IPS-18a (cell line): ENCODE data around the gene CCDC34.

Experiments used
- H3K27ac ChIP-seq: one replicate; pipeline ENCODE4 v1.5.1; 2013; ENCODE audit warnings: low read length
- H3K27me3 ChIP-seq: one replicate; pipeline ENCODE4 v1.6.1; 2013; ENCODE audit warnings: mild to moderate bottlenecking, low read length; ENCODE audit not compliant: control insufficient read depth, insufficient read depth
- H3K36me3 ChIP-seq: one replicate; pipeline ENCODE4 v1.6.1; 2013; ENCODE audit warnings: low read depth, low read length; ENCODE audit not compliant: control insufficient read depth
- H3K4me1 ChIP-seq: one replicate; pipeline ENCODE4 v1.6.1; 2013; ENCODE audit warnings: low read depth, low read length; ENCODE audit not compliant: control insufficient read depth
- H3K4me3 ChIP-seq: one replicate; pipeline ENCODE4 v1.5.1; 2013; ENCODE audit warnings: low read length
- H3K9ac ChIP-seq: one replicate; pipeline ENCODE4 v1.6.1; 2013; ENCODE audit warnings: mild to moderate bottlenecking, low read length, moderate library complexity
- H3K9me3 ChIP-seq: one replicate; pipeline ENCODE4 v1.6.1; 2013; ENCODE audit warnings: low read depth, low read length; ENCODE audit not compliant: control insufficient read depth

Gene CCDC34

GRCh38 chr11:27362749-27363575 lies at the start of gene CCDC34:
CCDC34 (minus strand) TSS chr11:27363215; CDS start chr11:27363194, 21 bp downstream.
- Histone ChIP-seq H3K27ac (peak within 1 kb of the TSS; percentile 77), H3K9ac (peak within 1 kb of the TSS; percentile 92), H3K27me3 (no peaks in the 10 kb centered on the region), H3K4me3 (peak within 1 kb of the TSS; percentile 94), H3K9me3 (no peaks in the 10 kb centered on the region), H3K36me3 (peaks cover 12% of the 10 kb centered on the region), H3K4me1 (peaks cover 16% of the 10 kb centered on the region)

- Histone ChIP-seq H3K4me1 (peaks cover 18% of the 10 kb centered on the region), H3K36me3 (peaks cover 19% of the 10 kb centered on the region)
These were observed 49.2 kb upstream of the CCDC34 start for GRCh38 chr11:27412192-27412691.

GRCh38 chr11:27411328-27411727 lies 48.3 kb upstream of the CCDC34 start:
- peaks cover 11% of the 10 kb centered on the region for H3K4me1 ChIP-seq
- no peaks in the 10 kb centered on the region for H3K9me3 ChIP-seq
- no peak overlapping the region for H3K4me3 ChIP-seq
- no peak overlapping the region for H3K9ac ChIP-seq
- H3K27me3 ChIP-seq, result no peaks in the 10 kb centered on the region
- H3K27ac ChIP-seq, result no peak overlapping the region
- peaks cover 19% of the 10 kb centered on the region for H3K36me3 ChIP-seq

More at GRCh38 chr11:27412192-27412691, 49.2 kb upstream of the CCDC34 start:
- Histone ChIP-seq H3K27ac (no peak overlapping the region), H3K27me3 (no peaks in the 10 kb centered on the region), H3K9ac (no peak overlapping the region), H3K4me3 (no peak overlapping the region), H3K9me3 (no peaks in the 10 kb centered on the region)

GRCh38 chr11:27410272-27410671 lies 47.3 kb upstream of the CCDC34 start:
- Histone ChIP-seq H3K27me3 (no peaks in the 10 kb centered on the region), H3K27ac (no peak overlapping the region), H3K4me3 (no peak overlapping the region), H3K9me3 (no peaks in the 10 kb centered on the region), H3K36me3 (peaks cover 19% of the 10 kb centered on the region), H3K9ac (no peak overlapping the region), H3K4me1 (peaks cover 10% of the 10 kb centered on the region)

- H3K36me3 ChIP-seq, result peaks cover 19% of the 10 kb centered on the region
- no peak overlapping the region for H3K27ac ChIP-seq
- peaks cover 12% of the 10 kb centered on the region for H3K4me1 ChIP-seq
These were observed 46.7 kb upstream of the CCDC34 start for GRCh38 chr11:27409742-27410141.

GRCh38 chr11:27409049-27409448 lies 46.0 kb upstream of the CCDC34 start:
- Histone ChIP-seq H3K9ac (no peak overlapping the region), H3K9me3 (no peaks in the 10 kb centered on the region)

More at GRCh38 chr11:27409742-27410141, 46.7 kb upstream of the CCDC34 start:
- Histone ChIP-seq H3K9ac (no peak overlapping the region), H3K27me3 (no peaks in the 10 kb centered on the region), H3K4me3 (no peak overlapping the region), H3K9me3 (no peaks in the 10 kb centered on the region)

GRCh38 chr11:27408246-27408800 lies 45.3 kb upstream of the CCDC34 start:
- Histone ChIP-seq H3K4me1 (peaks cover 9% of the 10 kb centered on the region), H3K27me3 (no peaks in the 10 kb centered on the region), H3K36me3 (peaks cover 19% of the 10 kb centered on the region), H3K9me3 (no peaks in the 10 kb centered on the region), H3K27ac (no peak overlapping the region), H3K4me3 (no peak overlapping the region), H3K9ac (no peak overlapping the region)

More at GRCh38 chr11:27409049-27409448, 46.0 kb upstream of the CCDC34 start:
- Histone ChIP-seq H3K4me3 (no peak overlapping the region), H3K4me1 (peaks cover 9% of the 10 kb centered on the region), H3K36me3 (peaks cover 19% of the 10 kb centered on the region), H3K27ac (no peak overlapping the region), H3K27me3 (no peaks in the 10 kb centered on the region)

GRCh38 chr11:27406498-27407354 lies 43.7 kb upstream of the CCDC34 start:
- Histone ChIP-seq H3K27me3 (no peaks in the 10 kb centered on the region), H3K9me3 (no peaks in the 10 kb centered on the region), H3K27ac (no peak overlapping the region), H3K9ac (no peak overlapping the region), H3K4me1 (peaks cover 9% of the 10 kb centered on the region), H3K4me3 (no peak overlapping the region), H3K36me3 (peaks cover 10% of the 10 kb centered on the region)

GRCh38 chr11:27405134-27405533 lies 42.1 kb upstream of the CCDC34 start:
- H3K4me3 ChIP-seq, result no peak overlapping the region
- H3K27ac ChIP-seq, result no peak overlapping the region
- H3K4me1 ChIP-seq, result peaks cover 9% of the 10 kb centered on the region
- no peak overlapping the region for H3K9ac ChIP-seq
- no peaks in the 10 kb centered on the region for H3K9me3 ChIP-seq
- no peaks in the 10 kb centered on the region for H3K27me3 ChIP-seq
- H3K36me3 ChIP-seq, result peaks cover 4% of the 10 kb centered on the region

- Histone ChIP-seq H3K36me3 (peaks cover 3% of the 10 kb centered on the region), H3K27me3 (no peaks in the 10 kb centered on the region), H3K27ac (no peak overlapping the region), H3K9ac (no peak overlapping the region), H3K9me3 (no peaks in the 10 kb centered on the region), H3K4me3 (no peak overlapping the region), H3K4me1 (peaks cover 9% of the 10 kb centered on the region)
These were observed 41.4 kb upstream of the CCDC34 start for GRCh38 chr11:27404427-27404826.

GRCh38 chr11:27403195-27403594 lies 40.2 kb upstream of the CCDC34 start:
- Histone ChIP-seq H3K4me3 (no peak overlapping the region), H3K36me3 (no peaks in the 10 kb centered on the region), H3K9ac (no peak overlapping the region), H3K4me1 (peaks cover 9% of the 10 kb centered on the region), H3K27me3 (no peaks in the 10 kb centered on the region), H3K27ac (no peak overlapping the region), H3K9me3 (no peaks in the 10 kb centered on the region)
